NCI-H82 treated with DMSO at 0.1 percent for 48 hours (cell line): Measurements from ENCODE around the gene MRPL19.

Experiments
- DNase-seq: peaks from one replicate; lab custom pipeline; 2025; ENCODE audit not compliant: unreplicated experiment; lab: John Stamatoyannopoulos, UW

Gene MRPL19

DNA sequence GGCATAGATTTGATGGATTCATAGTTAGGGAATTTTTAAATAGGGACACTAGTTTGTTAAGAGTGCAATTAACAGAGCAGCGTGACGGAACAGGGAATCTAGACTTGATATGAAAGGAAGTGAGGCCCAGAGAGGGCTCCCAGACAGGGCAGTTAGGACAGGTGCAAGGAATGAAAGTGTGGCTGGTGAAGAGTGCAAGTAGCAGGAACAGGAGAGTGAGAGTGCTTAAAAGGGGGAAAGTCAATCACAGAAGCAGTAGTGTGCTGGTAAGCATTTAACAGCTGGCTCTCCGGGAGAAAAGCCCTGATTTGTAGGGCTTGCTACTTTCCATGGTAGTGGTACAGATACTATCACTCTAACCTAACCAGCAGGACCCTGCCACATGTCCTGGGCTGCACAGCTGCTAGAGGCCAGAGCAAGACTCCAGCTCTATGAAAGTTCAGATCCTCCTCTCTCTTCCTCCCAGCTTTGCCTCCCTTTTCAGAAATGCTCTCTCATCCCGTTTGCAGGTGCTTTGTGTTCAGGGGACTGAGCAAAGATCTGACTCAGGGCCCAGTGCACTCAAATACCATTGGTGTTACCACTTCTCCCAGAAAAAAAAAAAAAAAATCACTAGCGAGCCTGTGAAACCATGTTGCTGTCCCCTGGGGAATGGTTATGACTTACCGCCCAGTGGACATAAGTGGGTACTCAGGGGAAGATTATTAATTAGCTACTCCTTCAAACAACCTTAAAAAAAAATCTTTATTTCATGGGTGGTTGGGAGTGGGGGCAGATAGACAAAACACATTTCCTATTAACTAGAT, 82.2 kb downstream of the MRPL19 start:
- no peak for DNase-seq

DNA sequence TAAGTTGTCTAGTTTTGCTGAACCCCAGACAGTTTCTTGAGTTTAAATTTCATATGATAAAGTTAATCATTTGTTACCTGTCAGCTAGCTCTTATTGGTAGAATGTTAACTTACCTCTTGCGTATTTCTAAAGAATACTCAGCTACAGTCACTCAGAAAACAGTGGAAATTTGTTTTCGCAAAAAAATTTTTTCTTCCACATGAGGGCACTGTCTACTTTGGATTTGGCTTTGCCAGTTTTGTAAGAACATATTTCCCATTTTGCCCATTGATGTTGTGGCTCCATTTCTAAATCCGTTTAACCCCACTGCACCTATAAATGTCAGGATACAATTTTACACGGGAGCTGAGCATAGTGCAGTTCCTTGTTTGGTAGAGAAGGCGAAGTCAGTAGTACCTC, 83.3 kb downstream of the MRPL19 start:
- DNase-seq, result peak; percentile 35

DNA sequence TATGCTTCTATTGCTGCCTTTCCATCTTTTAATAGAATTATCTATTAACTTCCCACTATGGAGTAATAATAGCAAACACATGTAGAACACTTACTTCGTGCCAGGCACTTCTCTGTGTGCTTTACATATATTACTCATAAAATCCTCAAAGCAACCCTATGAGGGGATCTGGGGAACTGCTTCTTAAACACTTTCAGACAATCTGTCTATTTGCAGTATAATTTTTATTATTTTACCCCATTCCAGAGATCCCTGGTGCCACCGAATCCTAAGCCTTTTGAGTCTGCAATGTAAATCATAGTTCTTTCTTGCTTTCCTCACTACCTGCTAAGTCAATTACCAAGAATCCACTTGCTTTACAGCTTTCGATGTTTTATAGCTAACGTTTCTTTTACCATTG, 89.7 kb downstream of the MRPL19 start:
- no peak for DNase-seq

DNA sequence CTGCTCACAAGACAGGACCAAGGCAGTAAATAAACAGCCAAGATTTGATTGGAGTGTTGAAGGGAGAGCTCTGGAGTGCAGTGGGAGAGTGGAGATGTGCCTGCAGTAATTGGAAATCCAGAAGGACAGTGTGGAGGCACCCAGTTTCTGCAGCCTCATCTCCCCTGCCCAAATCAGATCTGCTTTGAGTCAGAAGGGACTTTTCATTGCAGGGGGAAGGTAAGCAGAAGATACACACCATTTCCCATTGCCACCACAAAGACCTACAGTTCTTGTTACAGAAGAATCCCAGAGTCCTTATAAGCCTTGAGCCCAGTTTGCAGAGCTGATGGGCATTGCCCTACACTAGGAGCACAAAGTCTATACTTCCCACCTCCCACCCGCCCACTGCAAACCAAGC, 91.4 kb downstream of the MRPL19 start:
- DNase-seq, result no peak
